ENCODE measurements around the gene C1orf74.

C1orf74 gene

DNA sequence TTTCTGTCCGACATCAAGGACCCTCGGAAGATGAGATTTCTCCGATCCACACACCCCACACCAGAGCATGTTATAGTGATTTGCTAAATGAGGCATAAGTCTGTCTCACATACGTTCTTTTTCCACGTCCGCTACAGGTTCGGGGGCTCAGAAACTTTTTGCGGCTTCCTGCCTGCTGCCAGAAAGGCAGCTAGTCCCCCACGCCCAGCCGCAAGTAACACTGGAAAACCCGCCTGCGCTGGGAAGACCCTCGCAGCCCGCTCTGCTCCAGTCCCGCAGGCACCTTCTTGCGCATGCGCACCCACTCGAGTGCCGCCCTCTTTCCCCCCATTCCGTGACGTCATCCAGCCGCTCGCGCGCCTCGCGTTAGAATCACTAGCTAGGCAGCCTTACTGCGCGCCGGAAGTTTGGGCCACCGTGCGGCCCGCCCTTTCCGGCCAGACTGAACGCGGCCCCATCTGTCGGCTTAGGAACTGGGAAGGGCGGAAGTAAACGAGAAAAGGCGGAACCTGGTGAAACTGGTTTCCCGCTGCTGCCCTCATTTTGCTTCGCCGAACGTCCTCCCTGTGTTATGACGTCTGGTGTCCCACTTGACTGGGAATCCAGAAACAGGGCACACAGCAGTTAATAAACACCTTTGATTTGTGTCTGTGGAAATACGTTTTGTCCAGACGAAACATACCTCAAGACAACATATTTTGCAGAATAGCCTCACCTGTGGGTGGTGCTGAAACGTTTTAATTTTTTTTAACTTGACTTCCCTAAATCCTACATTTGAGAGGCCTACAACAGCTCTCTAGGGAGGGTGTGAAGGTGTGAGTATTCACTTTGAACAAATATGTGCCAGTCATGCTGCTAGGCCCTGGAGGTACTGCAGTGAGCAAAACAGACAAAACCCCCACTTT is at the start of gene C1orf74:
Gene C1orf74 (minus strand): TSS at position 295 of the 905 bp plus-strand sequence. CDS start 925 bp downstream, outside the sequence.
- DNase-seq (ENCODE audit: insufficient read length, low spot score): peak; percentile 84
- FAIRE-seq: peak; percentile 99

DNA sequence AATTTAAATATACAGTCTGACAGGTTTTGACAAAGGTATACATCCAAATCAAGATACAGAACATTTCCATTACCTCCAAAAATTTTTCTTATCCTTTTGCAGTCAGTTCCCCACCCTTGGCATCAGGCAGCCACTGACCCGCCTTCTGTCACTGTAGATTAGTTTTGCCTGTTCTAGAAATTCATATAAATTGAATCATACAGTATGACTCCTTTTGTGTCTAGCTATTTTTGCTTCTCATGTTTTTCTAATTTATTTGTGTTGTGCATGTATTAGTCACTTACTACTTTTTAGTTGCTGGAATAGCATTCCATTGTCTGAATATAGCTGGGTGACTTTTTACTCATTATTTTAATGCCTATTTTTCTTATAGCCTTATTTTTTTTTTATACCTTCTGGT is 47.3 kb upstream of the C1orf74 start:
- DNase-seq (ENCODE audit: insufficient read length, low spot score): no peak
- FAIRE-seq: no peak

DNA sequence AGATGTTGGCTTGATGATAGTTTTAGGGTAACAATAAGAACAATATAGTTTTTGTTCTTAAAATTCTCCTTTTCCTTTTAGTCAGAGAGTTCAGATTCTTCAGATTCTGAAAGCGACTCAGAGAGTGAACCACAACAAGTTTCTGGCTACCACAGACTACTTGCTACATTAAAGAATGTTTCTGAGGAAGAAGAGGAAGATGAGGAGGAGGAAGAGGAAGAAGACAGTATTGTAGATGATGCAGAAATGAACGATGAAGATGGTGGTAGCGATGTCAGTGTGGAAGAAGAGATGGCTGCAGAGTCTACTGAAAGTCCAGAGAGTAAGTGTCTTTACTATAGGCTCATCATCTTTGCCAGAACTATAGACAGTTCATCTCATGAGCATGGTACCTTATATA is 46.4 kb upstream of the C1orf74 start:
- no peak for FAIRE-seq
- DNase-seq (ENCODE audit: insufficient read length, low spot score): no peak

DNA sequence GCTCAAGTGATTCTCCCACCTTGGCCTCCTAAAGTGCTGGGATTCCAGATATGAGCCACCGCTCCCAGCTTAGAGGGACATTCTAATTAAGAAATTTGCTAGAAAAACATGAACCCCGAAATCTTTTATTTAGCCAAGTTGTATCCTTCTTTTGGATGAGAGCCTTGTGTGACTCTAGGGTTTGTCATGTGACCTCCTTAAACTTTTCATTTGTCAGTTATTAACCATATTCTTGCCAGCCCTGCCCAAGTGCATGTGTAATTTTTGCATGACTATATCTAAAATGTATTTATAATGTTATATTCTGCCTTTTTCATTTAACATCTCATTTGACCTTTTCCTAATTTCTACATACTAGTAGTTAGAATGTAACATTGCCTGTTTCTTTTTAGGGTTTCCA is 45.4 kb upstream of the C1orf74 start:
- no peak for DNase-seq (ENCODE audit: insufficient read length, low spot score)
- FAIRE-seq: no peak

DNA sequence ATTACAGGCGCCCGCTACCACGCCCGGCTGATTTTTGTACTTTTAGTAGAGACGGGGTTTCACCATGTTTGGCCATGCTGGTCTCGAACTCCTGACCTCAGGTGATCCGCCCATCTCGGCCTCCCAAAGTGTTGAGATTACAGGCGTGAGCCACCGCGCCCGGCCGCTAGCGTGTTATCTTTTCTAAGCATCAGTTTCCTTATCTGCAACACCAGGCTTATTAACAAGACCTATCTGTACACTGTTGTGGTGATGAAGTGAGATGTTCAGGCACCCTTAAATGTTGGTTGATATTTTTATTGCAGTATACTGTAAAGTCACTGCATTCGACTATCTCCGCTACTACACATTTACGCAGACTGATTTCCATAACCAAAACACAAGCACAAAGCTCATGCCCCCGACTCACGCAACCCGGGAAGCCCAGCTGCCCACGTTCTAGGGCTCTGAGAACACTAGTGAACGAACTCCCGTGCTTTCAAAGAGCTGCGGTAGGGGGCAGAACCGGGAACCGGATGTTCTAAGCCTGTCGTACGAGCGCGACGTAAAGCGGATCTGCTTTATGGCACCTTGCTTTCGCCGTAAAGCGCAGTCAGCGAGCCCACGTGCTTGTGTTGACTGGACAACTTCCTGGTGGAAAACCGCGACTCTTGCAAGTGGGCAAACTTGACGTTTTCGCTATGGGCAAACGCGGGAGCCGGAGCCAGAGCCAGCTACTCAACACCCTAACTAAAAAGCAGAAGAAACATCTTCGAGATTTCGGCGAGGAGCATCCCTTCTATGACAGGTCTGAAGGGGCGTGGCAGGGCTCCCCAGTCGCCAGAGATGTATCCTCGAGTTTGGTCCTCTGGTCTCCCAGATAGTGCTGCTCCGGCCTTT is 43.3 kb upstream of the C1orf74 start, which contains the start of gene UTP25:
Gene UTP25 (plus strand): TSS at position 589 of the 879 bp plus-strand sequence. CDS start 92 bp downstream, at position 681.
- DNase-seq (ENCODE audit: insufficient read length, low spot score) (peak; percentile 54), FAIRE-seq (peak; percentile 97)

DNA sequence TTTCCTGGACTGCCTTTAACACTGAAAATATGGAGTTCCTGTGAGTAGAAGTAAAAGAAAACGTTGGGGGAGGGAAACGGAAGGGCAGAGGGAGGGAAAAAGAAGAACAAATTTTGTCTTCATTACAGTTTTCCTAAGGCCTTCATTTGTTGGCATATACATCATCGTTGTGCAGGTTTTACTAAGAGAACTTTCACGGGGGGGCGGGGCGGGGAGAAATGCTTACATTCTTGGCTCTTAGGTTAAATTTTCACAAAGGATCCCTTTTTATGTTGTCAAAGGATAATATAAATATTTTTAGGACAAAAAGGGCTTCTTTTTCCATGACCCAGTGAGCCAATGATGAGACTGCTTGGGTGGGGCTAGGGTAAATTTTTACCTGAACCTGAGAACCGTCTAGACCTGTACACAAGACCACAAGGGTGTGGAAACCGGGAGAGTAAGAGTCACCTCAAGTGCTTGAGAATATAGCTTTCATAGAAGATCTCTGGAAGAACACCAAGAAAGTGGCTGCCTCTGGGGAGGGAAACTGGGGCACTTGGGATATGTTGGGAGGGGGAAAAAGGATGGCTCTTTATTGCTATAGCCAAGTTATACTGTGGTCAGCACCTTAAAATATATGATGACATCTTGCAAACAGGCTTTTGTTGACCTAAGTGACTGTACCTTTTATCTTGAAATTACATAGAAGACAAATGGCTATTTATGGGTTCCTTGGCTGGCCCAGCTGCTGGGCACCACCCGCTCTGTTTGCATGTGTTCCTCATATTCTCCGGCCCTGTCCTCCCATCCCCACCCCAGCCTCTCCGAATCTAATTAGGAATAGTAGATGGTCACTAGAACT is 41.5 kb upstream of the C1orf74 start:
- FAIRE-seq: no peak
- DNase-seq (ENCODE audit: insufficient read length, low spot score): no peak

DNA sequence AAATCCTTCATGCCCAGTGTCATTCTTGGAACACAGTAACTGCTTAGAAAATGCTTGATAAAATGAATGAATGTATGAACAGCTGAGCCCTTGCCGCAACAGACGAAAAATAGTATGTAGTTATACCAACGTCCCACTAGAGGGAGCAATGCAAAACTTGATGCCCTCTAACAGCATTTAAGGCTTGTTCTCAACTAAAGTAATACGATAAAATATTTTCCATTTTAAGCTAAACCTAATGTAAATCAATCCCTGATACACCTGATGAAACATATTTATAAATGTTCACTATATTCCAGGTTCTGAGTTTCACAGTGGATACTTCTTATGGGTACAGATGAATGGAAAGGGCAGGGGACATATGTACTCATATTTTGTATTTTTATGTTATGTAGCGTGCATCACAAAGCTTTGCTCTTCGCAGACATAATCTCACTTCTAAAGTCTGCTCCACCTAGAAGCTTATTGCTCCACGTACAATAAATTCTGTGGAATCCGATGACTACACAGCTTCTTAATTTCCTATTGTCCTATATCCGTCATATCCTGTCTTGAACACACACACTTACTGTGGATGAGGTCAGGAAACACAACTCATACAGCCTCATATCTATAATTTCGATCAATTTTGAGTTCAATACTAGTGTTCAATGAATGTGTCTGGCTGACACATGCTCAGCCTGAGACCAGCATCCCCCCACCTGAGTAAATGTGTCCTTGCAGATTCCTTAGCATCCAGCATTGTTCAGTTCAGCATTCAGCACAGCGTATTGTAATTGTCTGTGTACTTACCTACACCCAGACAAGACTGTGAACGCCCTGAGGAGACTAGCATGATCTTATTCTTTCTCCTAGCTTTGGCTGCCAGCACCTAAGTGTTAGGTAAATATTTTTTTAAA is 39.0 kb upstream of the C1orf74 start:
- FAIRE-seq (peak; percentile 59), DNase-seq (ENCODE audit: insufficient read length, low spot score) (no peak)

DNA sequence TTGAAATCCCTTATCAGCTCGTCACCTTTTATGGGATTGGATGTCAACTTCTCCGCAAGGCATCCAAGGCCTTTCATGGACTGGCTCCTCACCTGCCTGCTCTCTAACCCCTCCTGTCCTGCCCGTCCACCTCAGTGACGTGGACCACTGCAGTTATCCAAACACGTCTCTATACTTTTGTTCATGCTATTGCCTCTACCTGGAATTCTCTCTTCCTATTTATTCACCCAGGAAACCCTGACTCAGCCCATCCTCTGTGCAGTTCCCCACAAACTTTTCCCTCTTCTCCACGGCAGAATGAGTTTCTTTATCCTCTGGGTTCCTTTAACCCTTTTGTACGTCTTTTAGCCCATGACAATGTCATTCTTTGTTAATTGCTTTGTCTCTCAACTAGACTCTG is 38.3 kb upstream of the C1orf74 start:
- no peak for FAIRE-seq

DNA sequence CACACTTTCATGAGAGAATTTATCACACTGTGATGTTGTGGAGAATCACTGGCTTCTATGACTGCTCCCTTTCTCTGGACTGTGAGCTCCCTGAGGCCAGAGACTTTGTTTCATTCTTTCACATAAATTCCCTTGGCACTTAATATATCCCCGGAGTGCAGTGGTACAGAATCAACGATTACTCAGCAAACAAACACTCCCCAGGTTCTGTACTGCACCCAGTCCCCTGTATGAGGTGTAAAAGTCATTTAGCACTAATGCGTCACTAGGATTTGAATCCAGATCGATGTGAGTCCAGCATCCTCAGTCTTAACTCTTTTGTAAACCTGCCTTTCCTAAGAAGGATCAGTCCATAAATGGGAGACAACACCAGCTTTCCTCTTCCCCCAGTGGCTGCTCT is 36.6 kb upstream of the C1orf74 start:
- no peak for FAIRE-seq
- no peak for DNase-seq (ENCODE audit: insufficient read length, low spot score)

More for the DNA sequence above, 38.3 kb upstream of the C1orf74 start:
- DNase-seq (ENCODE audit: insufficient read length, low spot score): no peak

DNA sequence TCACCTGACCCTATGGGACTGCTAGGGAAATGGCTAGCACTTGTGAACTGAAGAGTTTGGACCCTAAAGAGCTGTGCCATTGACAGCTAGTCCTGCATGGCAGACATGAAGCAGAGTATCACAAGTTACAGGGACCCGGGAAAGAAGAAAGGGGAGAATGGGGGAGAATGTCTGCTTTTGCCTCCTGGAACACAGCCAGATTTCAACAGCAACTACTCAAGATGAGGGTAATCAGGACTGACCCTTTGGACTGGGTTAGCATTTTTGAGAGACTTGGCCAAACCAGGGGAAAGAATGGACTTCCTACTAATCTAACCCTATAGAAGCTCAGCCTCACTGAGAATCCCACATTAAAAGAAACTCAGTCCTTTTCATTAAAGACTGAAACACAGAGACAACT is 34.7 kb upstream of the C1orf74 start:
- DNase-seq (ENCODE audit: insufficient read length, low spot score): no peak
- no peak for FAIRE-seq

DNA sequence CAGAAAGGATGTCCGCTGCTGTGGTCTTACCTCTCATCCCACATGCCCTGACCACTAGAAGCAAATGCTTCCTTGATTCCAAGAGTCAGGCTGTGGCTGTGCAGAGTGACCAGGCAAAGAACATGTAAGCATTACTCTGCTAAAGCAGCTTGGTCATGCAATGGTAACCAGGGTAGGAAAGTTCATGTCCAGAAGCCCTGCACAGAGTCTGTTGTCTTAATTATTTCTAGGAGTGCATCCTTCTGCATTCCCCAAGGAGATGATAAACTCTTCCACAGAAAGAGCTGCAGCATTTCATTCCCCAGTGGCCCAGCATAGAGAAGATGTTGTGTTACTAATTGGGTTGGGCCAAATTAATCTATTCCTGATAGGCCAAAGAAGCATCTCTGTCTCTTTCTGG is 33.3 kb upstream of the C1orf74 start:
- FAIRE-seq (no peak), DNase-seq (ENCODE audit: insufficient read length, low spot score) (no peak)

DNA sequence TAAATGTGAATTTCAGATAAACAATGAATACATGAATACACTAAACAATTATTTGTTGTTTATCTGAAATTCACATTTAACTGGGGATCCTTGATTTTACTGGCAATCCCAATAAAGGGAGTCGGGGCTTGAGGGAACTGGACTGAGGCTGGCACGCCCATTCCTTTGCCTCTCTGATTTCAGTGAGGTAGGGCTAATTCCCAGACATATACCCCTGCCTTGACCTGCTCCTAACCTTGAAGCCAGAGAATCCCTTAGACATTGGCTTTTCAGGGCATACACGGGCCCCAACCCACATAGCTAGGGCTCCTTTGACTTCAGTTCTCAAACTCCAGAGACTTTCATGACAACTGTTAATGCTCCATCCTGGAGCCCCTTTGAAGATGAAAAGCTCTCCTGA is 32.6 kb upstream of the C1orf74 start:
- FAIRE-seq (no peak), DNase-seq (ENCODE audit: insufficient read length, low spot score) (no peak)

DNA sequence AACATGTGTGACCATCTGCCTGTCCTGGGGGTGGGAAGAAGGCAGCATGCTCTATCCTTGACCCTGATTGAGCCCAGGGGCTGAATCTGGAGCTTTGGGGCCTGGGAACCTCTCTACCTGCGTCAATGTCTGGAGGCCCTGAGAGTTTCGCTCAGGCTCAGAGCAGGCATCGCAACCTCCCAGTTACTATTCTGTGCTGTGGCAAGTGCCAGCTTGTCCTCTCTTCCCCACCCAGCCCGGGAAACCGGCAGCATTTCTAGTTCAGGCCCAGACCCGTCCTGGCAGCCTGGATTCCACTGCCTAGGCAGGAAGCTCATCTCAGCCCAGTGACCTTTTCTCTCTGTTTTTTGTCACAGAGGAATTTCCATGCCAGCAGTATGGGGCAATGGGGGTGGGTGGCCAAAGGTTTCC is 31.6 kb upstream of the C1orf74 start:
- no peak for DNase-seq (ENCODE audit: insufficient read length, low spot score)
- FAIRE-seq: no peak

DNA sequence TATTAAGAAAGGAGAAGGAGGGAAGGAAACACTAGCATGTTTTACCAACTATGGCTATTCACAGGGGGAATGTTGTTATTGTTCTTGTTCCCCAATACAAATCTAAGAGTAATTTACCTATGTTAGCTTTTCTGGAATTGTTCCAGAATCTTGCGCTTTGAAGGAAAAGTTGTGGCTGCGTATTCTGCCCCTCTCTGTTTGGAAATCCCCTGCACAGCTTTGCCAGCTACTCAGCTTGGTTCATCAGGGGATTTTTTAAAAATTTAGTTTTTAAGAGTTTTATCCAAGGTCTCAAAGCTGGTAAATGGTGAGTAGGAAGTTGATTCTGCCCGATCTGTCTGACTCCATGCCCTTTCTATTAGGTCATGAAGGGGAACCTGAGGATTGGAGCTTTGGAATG is 31.1 kb upstream of the C1orf74 start:
- no peak for FAIRE-seq
- no peak for DNase-seq (ENCODE audit: insufficient read length, low spot score)

DNA sequence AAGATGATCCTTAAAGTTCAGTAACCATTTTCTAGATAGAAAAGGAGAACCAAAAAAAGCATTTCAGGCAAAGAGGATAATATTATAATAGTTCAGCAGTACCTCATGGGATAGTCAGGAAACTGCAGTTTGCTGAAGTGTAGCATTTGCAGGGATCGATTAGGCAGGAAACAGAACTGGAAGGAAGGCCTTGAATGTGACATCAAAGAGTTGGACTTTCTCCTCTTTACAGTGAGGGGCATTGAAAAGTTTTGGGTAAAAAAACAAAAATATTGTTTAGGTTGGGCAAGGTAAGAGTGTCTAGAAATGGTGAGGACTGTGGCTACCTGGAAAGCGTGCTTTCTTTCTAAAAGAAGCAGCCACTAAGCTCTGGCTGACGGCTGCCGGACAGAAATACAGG is 29.5 kb upstream of the C1orf74 start:
- FAIRE-seq (no peak), DNase-seq (ENCODE audit: insufficient read length, low spot score) (no peak)

DNA sequence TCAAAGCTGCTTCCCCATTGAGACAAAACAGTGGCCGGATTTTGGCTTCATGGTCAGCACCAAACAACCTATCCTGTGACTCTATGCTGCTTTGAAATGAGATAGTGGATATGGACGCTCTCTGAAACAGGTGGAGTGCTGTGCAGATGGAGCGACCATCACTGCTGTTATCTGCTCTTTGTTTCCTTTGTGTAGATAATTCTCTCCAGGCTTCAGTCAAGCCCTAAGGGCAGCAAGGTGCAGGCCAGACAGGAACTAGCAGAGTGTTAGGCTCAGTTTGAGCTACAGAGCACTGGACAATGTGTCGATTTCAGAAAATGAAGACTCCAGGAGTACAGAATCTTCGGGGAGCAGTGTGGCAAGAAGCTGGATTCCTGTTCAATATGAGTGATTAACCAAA is 26.4 kb upstream of the C1orf74 start:
- DNase-seq (ENCODE audit: insufficient read length, low spot score): no peak
- FAIRE-seq: no peak

DNA sequence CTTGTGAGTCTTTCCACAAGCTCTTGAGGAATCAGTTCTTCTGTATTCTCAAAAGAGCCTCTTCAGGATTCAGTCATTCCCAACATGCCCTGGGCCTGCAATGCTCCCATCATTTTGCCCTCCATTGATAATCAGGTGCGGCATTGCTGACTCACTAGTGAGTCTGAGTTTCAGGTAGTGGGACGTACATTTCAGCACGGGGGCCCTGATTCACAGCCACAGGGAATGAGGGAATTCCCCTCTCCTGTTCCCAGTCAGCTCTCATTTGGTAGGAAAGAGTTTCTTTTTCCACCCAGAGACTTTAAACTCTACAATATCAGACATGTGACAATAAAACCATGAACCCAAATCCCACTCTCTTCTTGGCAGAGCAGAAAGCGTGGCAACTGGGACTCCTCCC is 25.3 kb upstream of the C1orf74 start:
- DNase-seq (ENCODE audit: insufficient read length, low spot score) (no peak), FAIRE-seq (no peak)

DNA sequence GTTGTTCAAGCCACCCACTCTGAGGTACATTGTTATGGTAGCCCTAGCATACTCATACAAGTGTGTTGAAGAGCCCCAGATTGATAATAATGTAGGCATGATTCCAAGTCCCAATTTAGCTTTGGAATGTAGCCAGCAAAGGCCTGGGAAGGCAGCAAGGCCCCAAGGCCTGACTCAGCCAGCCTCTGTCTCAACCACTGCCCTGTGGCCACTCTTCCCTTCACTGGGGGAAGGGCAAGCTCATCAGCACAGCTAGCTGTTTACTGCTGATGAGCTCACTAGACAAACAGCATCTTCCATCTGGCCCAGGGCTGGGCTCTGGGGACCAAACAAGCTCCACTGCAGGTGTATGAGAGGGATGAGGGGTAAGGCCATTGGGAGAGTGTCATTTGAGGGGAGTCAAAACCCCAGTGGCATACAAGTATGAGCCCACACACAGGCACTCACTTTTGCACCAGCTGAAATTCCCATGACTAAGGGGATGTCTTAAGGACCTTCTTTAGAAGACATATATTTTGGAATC is 23.8 kb upstream of the C1orf74 start:
- FAIRE-seq (no peak), DNase-seq (ENCODE audit: insufficient read length, low spot score) (no peak)

DNA sequence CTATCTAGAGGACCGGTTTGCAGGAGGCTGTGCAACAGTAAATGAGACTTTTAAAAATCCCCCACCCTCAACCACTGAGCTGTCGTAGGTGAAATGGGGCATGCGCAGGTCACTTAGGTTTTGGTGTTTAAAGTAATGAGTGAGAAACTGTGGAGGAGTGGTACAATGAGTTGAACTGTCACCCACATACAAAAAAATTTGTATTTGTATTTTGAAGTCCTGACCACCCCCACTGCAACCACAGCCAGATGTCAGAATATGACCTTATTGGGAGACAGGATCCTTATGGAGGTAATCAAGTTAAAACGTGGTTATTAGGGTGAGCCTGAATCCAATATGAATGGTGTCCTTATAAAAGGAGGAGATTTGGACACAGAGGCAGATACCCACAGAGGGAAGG is 23.1 kb upstream of the C1orf74 start:
- no peak for DNase-seq (ENCODE audit: insufficient read length, low spot score)
- no peak for FAIRE-seq

Data from GM19239 (cell line).